GM06990 (cell line): ENCODE data around the gene CLPSL1.

Experiments
- DNase-seq: peaks from one replicate; pipeline ENCODE4 v3.0.0-alpha.2; 2011; ENCODE audit not compliant: insufficient read length; ENCODE audit errors: extremely low read depth
- H3K27me3 ChIP-seq: replicated peaks from 2 replicates; pipeline ENCODE4 v1.6.0; 2011; ENCODE audit warnings: low read length; ENCODE audit not compliant: control insufficient read depth, insufficient read depth
- H3K36me3 ChIP-seq: 2 replicates; pipeline ENCODE4 v1.5.1; 2011; ENCODE audit warnings: low read length; ENCODE audit not compliant: control insufficient read depth, insufficient read depth
- H3K4me3 ChIP-seq: replicated peaks from 2 replicates; pipeline ENCODE4 v1.5.1; 2011; ENCODE audit warnings: low read depth, mild to moderate bottlenecking, control low read depth, low read length
- TF ChIP-seq, protein P1 (sequence below): IDR thresholded peaks from 2 replicates; pipeline ENCODE4 v1.5.1; 2011; ENCODE audit warnings: low read length, control low read depth, mild to moderate bottlenecking, inconsistent platforms; ENCODE audit not compliant: insufficient read depth, poor library complexity, severe bottlenecking

CLPSL1 gene

DNA sequence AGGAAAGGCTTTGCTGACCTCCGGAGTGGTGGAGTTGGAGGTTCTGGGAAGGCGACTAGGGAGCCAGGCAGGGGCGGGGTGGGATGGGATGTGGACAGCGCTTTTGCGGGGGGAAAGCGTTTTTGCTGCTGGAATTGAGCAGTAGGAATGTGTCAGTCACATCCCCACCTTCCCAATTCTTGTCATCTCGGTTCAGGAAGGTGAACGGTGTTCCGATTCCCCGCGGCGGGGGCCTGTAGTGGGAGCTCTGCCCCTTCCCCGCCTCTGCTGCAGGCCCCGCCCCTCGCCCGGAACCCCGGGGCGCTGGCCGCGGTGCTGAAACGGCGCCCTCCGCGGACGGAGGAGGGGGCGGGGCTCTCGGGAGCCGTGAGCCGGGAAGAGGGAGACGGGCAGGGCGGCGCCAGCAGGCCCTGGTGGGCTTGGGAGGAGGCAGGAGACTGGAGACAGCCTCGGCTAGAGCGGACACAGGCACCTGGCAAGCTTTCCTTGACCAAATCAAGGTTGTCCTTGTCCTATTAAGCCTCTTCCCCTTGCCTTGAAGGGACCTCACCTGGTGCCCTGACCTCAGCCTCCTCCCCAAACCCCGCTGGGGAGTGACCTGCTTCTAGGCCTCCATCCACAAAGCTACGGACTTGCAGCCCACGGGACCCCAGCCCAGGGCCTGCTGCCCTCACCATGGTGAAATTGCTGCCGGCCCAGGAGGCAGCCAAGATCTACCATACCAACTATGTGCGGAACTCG is 24.3 kb downstream of the CLPSL1 start, which contains the start of gene LHFPL5:
Gene LHFPL5 (plus strand): TSS at position 357 of the 741 bp plus-strand sequence. CDS start 319 bp downstream, at position 676.
- Histone ChIP-seq H3K27me3 (no peaks in the 10 kb centered on the region), H3K4me3 (no peak within 1 kb of the TSS), H3K36me3 (no peaks in the 10 kb centered on the region)
- DNase-seq: no peak
- TF ChIP-seq, protein P1, sequence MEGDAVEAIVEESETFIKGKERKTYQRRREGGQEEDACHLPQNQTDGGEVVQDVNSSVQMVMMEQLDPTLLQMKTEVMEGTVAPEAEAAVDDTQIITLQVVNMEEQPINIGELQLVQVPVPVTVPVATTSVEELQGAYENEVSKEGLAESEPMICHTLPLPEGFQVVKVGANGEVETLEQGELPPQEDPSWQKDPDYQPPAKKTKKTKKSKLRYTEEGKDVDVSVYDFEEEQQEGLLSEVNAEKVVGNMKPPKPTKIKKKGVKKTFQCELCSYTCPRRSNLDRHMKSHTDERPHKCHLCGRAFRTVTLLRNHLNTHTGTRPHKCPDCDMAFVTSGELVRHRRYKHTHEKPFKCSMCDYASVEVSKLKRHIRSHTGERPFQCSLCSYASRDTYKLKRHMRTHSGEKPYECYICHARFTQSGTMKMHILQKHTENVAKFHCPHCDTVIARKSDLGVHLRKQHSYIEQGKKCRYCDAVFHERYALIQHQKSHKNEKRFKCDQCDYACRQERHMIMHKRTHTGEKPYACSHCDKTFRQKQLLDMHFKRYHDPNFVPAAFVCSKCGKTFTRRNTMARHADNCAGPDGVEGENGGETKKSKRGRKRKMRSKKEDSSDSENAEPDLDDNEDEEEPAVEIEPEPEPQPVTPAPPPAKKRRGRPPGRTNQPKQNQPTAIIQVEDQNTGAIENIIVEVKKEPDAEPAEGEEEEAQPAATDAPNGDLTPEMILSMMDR: no peak

GRCh38 chr6:35808688-35809087 is 27.9 kb downstream of the CLPSL1 start:
- Histone ChIP-seq H3K36me3 (no peaks in the 10 kb centered on the region), H3K4me3 (no peak overlapping the region), H3K27me3 (no peaks in the 10 kb centered on the region)
- no peak for DNase-seq
- TF ChIP-seq, protein P1: no peak

DNA sequence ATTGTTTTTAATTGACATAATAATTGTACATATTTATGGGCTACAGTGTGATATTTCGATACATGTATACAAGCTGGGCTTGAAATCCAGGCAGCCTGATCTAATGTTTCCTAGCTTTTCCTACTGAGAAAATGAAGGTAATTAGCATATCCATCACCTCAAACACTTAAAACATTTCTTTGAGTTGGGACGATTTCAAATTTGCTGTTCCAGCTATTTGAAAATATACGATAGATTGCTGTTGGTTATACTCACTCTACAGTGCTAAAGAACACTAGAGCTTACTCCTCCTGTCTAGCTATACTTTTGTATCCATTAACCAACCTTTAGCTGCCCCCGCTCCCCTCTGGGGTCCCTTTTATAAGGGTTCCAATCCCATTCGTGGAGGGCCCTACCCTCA is 29.0 kb downstream of the CLPSL1 start:
- Histone ChIP-seq H3K27me3 (no peaks in the 10 kb centered on the region), H3K36me3 (no peaks in the 10 kb centered on the region), H3K4me3 (no peak overlapping the region)
- DNase-seq: no peak
- TF ChIP-seq, protein P1: no peak

- no peak for DNase-seq
- TF ChIP-seq, protein P1: no peak
- Histone ChIP-seq H3K4me3 (no peak overlapping the region), H3K27me3 (no peaks in the 10 kb centered on the region), H3K36me3 (no peaks in the 10 kb centered on the region)
These were observed 30.3 kb downstream of the CLPSL1 start for GRCh38 chr6:35810971-35811698.

GRCh38 chr6:35811699-35811995 is 30.8 kb downstream of the CLPSL1 start:
- H3K27me3 ChIP-seq: no peaks in the 10 kb centered on the region
- TF ChIP-seq, protein P1: no peak
- no peak overlapping the region for H3K4me3 ChIP-seq

More at GRCh38 chr6:35811699-35811995, 30.8 kb downstream of the CLPSL1 start:
- no peak for DNase-seq
- no peaks in the 10 kb centered on the region for H3K36me3 ChIP-seq
